Body of pancreas (tissue), 4 donors: ENCODE data around the gene TNIK. TPM values are rescaled to one million over a fixed set of nuclear protein-coding genes. Genes with fewer than 3 reads are reported as not detected.

ENCODE experiments used
- ATAC-seq: fragments of 150-250 bp; one replicate; pipeline ENCODE4 v1.9.1; 2016
- DNase-seq, 4 donors: peaks; one replicate each; pipeline ENCODE4 v3.0.0-alpha.2; 2019
- H3K27ac ChIP-seq, 4 donors: fragments of 200-600 bp; sonication (generic); 1 replicate in 3 of 4; 2 replicates in 1 of 4; pipeline versions ENCODE4 v1.5.1 to v1.6.1; 2016 to 2019; ENCODE audit warnings: mild to moderate bottlenecking in 1 of 4, mixed read lengths in 1 of 4, moderate library complexity in 1 of 4
- H3K27me3 ChIP-seq, 2 donors: fragments of 200-600 bp; sonication (generic); one replicate each; pipeline ENCODE4 v1.6.0; 2016; ENCODE audit warnings: mild to moderate bottlenecking in 1 of 2
- H3K36me3 ChIP-seq, 2 donors: fragments of 200-600 bp; sonication (generic); replicated peaks in 1 of 2; 2 replicates each; pipeline ENCODE4 v1.5.1; 2016; ENCODE audit warnings: low read depth in 2 of 2; ENCODE audit not compliant: insufficient read depth in 1 of 2
- H3K4me1 ChIP-seq: fragments of 200-600 bp; sonication (generic); one replicate; pipeline ENCODE4 v1.6.0; 2016
- H3K4me3 ChIP-seq, 2 donors: fragments of 200-600 bp; sonication (generic); 1 replicate in 1 of 2; 2 replicates in 1 of 2; pipeline ENCODE4 v1.5.1; 2016 to 2019
- H3K9me3 ChIP-seq, 3 donors: fragments of 200-600 bp; sonication (generic); 1 replicate in 2 of 3; 2 replicates in 1 of 3; pipeline ENCODE4 v1.5.1; 2016
- CTCF ChIP-seq, 7 experiments: fragments of 450-650 bp in 4 of 7; fragments of 200-600 bp in 3 of 7; sonication (generic) in 3 of 7; IDR thresholded peaks; one replicate each; pipeline ENCODE4 v1.5.1; 2016 to 2019; ENCODE audit warnings: antibody characterized with exemption in 7 of 7
- POLR2A ChIP-seq, 3 donors: fragments of 450-650 bp; IDR thresholded peaks; one replicate each; pipeline ENCODE4 v1.6.1; 2016; ENCODE audit warnings: antibody characterized with exemption in 3 of 3, mild to moderate bottlenecking in 2 of 3
- WGBS, 2 donors: methylation state at CpG; one replicate each; pipeline ENCODE4 v1.1.5; 2017; 5-methylcytosine and 5-hydroxymethylcytosine counted together
- intact Hi-C: fragments of 100-400 bp; cut with DNase I; formaldehyde crosslinking; loops from one replicate; pipeline ENCODE4 v1.15.1; 2023
- total RNA-seq, 2 donors: library from RNA; depleted of rRNA; stranded (reverse); fragments of >200 nt; gene quantifications; one replicate each; pipeline ENCODE4 v1.1.0, GENCODE V29; 2016

TNIK gene
- total RNA-seq, 2 donors from 2014 or later, result 7.6 to 9.6 TPM

GRCh38 chr3:171435757-171436156 lies 24.4 kb downstream of the TNIK start:
- Histone ChIP-seq H3K4me3 (no peak overlapping the region), H3K27ac (no peak overlapping the region), H3K27me3 (no peaks in the 10 kb centered on the region), H3K4me1 (no peaks in the 10 kb centered on the region), H3K9me3 (no peaks in the 10 kb centered on the region), H3K36me3 (no peaks in the 10 kb centered on the region)
- TF ChIP-seq POLR2A (IDR thresholded peaks at IDR 0.05) (no peak), CTCF (IDR thresholded peaks at IDR 0.05) (no peak)
- DNase-seq (no peak), ATAC-seq (no peak)
- intact Hi-C loops, result no loop called here

- DNase-seq, result no peak
- no peaks in the 10 kb centered on the region for H3K4me1 ChIP-seq
- TF ChIP-seq POLR2A (IDR thresholded peaks at IDR 0.05), result no peak
- no peak for TF ChIP-seq CTCF (IDR thresholded peaks at IDR 0.05)
Measured at GRCh38 chr3:171435143-171435542, 25.1 kb downstream of the TNIK start.

GRCh38 chr3:171432548-171432947 lies 27.7 kb downstream of the TNIK start:
- ATAC-seq, result no peak
- TF ChIP-seq CTCF (IDR thresholded peaks at IDR 0.05) (no peak), POLR2A (IDR thresholded peaks at IDR 0.05) (no peak)
- intact Hi-C loops, result no loop called here

More at GRCh38 chr3:171435143-171435542, 25.1 kb downstream of the TNIK start:
- ATAC-seq, result no peak
- Histone ChIP-seq H3K27ac (no peak overlapping the region), H3K27me3 (no peaks in the 10 kb centered on the region), H3K4me3 (no peak overlapping the region), H3K9me3 (no peaks in the 10 kb centered on the region), H3K36me3 (no peaks in the 10 kb centered on the region)
- WGBS, 2 donors, result 92 to 95% methylated on average over 1 of the region's 1 CpG
- intact Hi-C loops, result no loop called here

GRCh38 chr3:171431550-171431949 lies 28.7 kb downstream of the TNIK start:
- no peak overlapping the region for H3K27ac ChIP-seq
- no peak for ATAC-seq
- H3K27me3 ChIP-seq, result no peaks in the 10 kb centered on the region
- TF ChIP-seq CTCF (IDR thresholded peaks at IDR 0.05), result no peak
- no peak for TF ChIP-seq POLR2A (IDR thresholded peaks at IDR 0.05)
- no peaks in the 10 kb centered on the region for H3K4me1 ChIP-seq
- intact Hi-C loops, result no loop called here
- DNase-seq, result no peak
- H3K36me3 ChIP-seq, result no peaks in the 10 kb centered on the region
- H3K4me3 ChIP-seq, result no peak overlapping the region
- 93 to 95% methylated on average over 1 of the region's 1 CpG for whole genome bisulfite sequencing, 2 donors
- no peaks in the 10 kb centered on the region for H3K9me3 ChIP-seq

More at GRCh38 chr3:171432548-171432947, 27.7 kb downstream of the TNIK start:
- no peaks in the 10 kb centered on the region for H3K4me1 ChIP-seq
- no peak for DNase-seq
- 77 to 88% methylated on average over 1 of the region's 1 CpG for WGBS, 2 donors
- no peak overlapping the region for H3K27ac ChIP-seq
- H3K27me3 ChIP-seq, result no peaks in the 10 kb centered on the region
- no peaks in the 10 kb centered on the region for H3K36me3 ChIP-seq
- H3K4me3 ChIP-seq, result no peak overlapping the region
- no peaks in the 10 kb centered on the region for H3K9me3 ChIP-seq

GRCh38 chr3:171430530-171430929 lies 29.7 kb downstream of the TNIK start:
- H3K27me3 ChIP-seq, result no peaks in the 10 kb centered on the region
- H3K9me3 ChIP-seq, result no peaks in the 10 kb centered on the region
- no peak for TF ChIP-seq CTCF (IDR thresholded peaks at IDR 0.05)
- TF ChIP-seq POLR2A (IDR thresholded peaks at IDR 0.05), result no peak
- H3K4me3 ChIP-seq, result no peak overlapping the region
- H3K4me1 ChIP-seq, result no peaks in the 10 kb centered on the region
- no peak overlapping the region for H3K27ac ChIP-seq
- ATAC-seq (no peak), DNase-seq (no peak)
- H3K36me3 ChIP-seq, result no peaks in the 10 kb centered on the region
- intact Hi-C loops, result no loop called here
